Right renal pelvis (tissue), 4 donors: ENCODE results near the gene WDR90. TPM values are rescaled to one million over a fixed set of nuclear protein-coding genes. Genes with fewer than 3 reads are reported as not detected.
"Not testable (repeated sequence)": the region's sequence is repeated elsewhere in the genome, so short reads cannot be mapped to it uniquely, and the experiment has no call there.

Source experiments
- DNase-seq, 4 donors: peaks; one replicate each; pipeline ENCODE4 v3.0.0-alpha.2; 2013; ENCODE audit warnings: low read depth in 4 of 4, low spot score in 3 of 4, missing footprints in 1 of 4
- polyA plus RNA-seq, 4 donors: library from polyadenylated mRNA; unstranded; fragments of 120-200 nt; gene quantifications; one replicate each; pipeline ENCODE4 v1.2.1, GENCODE V29; 2013; ENCODE audit not compliant: insufficient read length in 4 of 4

The WDR90 gene
- polyA plus RNA-seq, 4 donors: 28.1 to 49.7 (median 37.7) TPM

DNA sequence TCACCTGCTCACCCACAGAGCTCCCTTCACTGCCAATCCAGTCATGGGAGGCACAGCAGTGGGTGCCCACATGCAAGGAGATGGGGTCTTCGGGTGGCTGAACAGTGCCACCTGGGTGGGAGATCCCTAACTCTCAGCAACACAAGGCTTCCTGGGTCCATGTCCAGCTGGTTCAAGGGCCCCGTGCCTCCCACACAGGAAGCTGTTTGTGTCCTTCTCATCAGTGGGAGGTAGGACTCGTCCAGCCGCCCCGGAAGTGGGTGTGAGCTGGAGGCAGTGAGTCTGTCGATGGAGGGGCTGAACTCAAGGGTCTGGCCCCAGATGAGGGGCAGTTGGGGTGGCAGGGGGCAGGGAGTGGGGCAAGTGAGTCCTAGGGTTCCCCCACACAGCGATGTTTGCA lies 54.9 kb downstream of the WDR90 start:
- no peak for DNase-seq

DNA sequence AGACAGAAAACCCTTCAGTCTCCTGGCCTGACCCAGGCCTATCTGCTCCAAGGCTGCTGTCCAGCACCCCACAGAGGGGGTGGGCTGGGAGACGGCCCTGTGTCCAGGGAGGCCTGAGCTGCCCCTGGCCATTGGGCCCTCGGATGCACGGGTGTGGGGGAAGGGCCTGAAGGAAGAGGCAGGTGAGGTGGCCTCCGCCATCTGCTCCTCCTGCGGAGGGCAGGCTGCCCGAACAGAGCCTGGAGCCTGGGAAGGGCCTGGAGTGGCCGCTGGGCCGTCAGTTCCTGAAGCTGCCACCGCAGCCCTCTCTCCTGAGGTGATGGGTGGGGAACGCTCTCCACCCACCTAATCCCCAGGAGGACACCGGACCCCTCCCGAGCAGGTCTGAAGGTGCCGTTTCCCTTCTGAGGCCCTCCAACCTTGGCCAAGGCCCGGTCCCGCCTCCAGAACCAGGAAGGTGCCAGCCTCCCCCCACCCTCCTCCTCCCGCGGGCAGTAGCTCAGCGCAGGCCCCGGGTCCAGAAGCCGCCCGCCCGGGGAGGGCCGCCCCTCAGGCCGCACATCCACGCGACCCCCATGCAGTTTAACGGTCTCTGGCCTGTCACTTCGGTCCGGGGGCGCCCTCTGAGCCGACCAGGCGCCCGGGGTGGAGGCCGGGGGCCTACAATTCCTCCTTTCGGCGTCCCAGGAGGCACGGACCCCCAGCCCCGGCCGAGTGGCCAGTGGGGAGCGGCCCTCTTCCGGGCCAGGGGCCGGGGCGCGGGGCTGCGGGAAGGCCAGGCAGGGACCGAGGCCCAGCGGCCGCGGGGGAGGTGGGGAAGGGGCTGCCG lies 55.6 kb downstream of the WDR90 start:
- no peak for DNase-seq

DNA sequence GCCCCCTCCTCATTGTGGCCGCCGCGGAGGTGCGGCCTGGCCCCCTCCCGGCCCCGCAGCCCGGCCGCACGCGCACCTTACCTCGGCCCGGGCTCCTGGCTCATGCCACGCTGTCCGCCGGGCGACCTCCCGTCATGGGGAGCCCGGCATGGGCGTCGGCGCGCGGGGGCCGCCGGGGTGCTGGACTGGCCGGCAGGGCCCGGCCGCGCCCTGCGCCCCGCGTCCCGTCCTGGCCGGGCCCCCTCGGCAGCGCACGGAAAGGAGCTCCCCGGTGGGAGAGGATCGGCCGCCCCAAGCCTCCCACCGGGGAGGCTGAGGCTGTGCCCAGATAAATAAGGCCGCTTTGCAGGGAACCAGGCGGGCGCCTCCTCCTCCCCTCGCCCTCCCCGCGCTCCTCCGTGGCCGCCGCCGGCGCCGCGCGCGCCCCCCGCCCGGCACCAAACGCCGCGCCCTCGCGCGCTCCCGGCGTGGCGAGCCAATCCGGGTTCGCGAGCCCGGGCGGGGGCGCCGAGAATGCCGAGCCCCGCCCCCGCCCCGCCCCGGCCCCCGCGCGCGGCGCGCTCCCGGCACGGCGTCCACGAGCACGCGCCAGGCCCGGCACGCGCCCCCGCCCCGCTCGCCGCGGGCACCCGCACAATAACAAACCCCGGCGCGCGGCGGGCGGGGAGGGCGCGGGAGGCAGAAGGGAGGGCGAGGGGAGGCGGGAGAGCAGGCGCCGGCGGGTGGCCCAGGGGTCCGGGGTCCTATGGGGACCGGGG lies 56.4 kb downstream of the WDR90 start, which contains the start of gene FBXL16:
Gene FBXL16 (minus strand): TSS at position 371 of the 758 bp plus-strand sequence. CDS start 8,396 bp downstream, outside the sequence.
- DNase-seq: no peak

DNA sequence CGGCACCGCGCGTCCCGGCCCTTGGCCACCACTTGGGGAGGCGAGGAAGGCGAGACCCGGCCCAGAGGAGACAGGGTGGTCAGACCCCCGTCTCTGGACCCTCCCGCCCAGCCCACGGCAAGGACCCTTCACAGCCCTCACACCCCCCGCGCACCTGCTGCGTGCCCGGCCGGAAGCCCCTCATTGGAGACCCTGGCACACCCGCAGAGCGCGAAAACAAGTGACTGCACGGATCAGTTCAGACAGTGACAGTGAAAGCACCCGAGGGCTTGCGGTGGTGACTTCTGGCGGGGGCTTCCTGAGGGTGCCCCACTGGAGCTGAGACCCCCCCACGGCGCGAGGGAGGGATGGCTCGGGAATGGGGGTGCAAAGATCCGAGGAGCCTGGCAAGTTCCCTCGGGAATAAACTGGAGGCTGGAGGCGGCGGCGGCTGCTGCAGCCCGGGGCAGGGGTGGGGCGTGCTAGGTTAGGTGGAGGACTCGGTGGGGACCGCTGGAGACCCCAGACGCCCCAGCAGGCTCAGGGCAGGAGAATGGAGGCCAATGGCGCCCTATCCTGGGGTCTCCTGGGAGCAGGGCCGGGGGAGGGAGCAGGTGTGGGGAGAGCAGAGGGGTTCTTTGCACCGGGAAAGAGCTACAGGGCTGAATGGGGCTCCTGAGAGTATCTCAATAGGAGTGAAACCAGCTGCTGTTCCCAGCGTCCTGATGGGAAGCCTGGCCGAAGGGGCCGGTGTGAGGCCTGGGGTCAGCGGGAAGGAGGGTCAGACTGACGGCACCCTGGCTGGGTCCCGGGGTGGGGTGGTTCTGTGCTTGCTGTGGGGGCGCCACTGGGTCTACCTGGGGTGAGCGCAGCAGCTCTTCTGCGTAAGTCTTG lies 57.3 kb downstream of the WDR90 start:
- no peak for DNase-seq

DNA sequence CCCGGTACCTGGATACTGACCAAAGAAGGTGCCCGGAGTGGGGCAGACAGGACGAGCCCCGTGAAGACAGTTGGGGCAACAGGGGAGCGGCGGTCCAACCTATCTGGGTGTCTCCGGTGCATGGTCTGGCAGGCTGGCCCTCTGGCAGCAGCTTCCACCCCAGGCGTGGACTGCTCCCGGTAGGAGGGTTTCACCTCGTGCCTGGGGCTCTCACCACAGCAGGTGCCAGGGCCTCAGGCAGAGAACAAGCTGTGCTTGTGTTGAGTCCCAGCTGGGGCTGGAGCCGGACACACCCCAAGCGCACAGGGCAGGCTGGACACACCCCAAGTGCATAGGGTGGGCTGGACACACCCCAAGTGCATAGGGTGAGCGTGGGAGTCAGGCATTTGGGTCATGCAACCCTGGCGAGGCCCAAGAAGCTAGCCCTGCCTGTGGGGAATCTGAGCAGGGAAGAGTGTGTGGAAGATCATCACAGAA lies 57.9 kb downstream of the WDR90 start:
- no peak for DNase-seq

DNA sequence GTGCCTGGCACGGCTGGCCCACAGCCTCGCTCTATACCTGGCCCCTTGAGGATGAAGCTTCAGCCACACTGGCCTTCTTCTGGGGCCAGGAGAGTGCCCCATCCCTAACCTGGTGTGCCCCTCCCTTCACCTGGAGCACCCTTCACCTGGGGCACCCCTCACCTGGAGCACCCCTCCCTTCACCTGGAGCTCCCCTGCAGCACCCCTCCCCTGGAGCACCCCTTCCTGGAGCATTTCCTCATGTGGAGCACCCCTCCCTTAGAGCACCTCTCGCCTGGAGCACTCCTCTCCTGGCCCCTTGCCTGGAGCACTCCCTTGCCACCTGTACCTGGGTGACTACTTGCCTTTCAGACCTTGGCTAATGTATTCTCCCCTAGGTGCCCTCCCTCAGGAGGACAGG lies 58.9 kb downstream of the WDR90 start:
- DNase-seq: no peak

DNA sequence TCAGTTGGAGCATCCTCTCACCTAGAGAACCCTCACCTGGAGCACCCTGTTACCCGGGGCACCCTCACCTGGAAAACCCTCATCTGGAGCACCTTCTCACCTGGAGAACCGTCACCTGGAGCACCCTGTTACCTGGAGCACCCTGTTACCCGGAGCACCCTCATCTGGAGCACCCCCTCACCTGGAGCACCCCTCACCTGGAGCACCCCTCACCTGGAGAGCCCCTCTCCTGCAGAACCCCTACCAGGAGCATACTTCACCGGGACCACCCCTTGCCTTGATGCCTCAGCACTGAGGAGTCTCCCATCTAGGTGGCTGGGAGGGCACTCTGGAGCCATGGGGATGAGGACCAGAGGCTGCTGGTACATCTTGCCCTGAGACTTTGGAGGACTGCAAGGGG lies 59.8 kb downstream of the WDR90 start:
- no peak for DNase-seq

- no peak for DNase-seq
Measured at GRCh38 chr16:709566-710499, 60.7 kb downstream of the WDR90 start.

GRCh38 chr16:710500-711075 lies 61.4 kb downstream of the WDR90 start:
- no peak for DNase-seq

DNA sequence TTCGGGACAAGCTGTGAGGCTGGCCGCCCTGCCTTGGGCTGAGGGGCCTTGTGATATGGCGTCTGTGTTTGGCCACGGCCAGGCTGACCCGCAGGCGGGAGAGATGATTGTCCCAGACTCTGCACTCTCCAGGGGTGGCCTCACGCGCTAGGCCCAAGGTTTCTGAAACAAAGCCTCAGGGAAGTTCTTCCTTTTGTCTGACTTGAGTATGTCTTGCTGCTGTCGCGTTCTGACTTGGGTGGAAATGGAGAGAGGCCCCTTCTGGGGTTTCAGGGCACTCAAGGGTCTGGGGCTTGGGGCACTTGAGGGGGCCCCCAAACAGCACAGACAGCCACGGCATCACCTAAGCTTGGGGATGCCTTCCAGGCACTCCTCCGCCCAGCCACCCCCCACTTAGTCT lies 61.9 kb downstream of the WDR90 start:
- no peak for DNase-seq

DNA sequence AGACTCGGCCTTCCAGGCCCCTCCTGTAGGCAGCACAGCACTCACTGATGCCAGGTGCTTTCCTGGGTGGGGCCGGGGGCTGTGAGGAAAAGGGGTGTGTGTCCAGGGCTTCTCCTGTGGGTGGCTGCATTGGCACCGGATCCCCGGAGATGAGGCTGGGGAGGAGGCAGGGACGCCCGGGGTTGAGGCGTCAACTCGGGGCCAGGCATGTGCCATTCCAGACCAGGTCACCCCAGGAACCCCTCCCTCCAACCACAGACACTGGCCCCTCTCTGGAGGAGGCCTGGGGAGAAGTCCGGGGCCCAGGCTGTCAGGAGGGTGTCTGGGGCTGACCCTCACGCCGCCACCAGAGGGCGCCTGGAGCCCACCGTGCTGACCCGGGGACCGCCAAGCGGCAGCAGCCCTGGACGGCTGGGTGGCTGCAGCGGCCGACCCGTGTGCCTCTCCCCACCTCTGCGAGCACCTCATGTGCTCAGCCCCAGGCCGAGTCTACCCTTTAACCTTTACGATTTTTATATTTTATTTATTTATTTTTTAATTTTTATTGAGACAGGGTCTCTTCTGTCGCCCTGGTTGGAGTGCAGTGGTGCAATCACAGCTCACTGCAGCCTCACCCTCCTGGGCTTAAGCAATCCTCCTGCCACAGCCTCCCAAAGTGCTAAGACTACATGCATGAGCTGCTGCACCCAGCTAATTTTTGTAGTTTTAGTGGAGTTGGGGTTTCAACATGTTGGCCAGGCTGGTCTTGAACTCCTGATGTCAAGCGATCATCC lies 62.6 kb downstream of the WDR90 start:
- no peak for DNase-seq

DNA sequence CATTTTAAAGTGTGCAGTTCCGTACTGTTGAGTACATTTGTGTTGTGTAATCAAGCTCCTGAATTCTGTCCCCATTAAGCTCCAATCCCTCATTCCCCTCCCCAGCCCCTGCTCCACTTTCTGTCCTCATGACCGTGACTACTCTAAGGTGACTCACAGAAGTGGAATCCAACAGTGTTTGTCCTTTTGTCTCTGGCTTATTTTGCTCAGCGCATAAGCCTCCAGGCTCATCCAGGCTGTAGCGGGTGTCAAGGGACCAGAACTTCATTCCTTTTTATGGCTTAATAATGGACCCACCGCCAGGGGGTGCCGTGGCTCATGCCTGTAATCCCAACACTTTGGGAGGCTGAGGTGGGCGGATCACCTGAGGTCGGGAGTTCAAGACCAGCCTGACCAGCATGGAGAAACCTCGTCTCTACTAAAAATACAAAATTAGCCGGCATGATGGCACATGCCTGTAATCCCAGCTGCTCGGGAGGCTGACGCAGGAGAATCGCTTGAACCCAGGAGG lies 63.6 kb downstream of the WDR90 start:
- DNase-seq: not testable (repeated sequence)

DNA sequence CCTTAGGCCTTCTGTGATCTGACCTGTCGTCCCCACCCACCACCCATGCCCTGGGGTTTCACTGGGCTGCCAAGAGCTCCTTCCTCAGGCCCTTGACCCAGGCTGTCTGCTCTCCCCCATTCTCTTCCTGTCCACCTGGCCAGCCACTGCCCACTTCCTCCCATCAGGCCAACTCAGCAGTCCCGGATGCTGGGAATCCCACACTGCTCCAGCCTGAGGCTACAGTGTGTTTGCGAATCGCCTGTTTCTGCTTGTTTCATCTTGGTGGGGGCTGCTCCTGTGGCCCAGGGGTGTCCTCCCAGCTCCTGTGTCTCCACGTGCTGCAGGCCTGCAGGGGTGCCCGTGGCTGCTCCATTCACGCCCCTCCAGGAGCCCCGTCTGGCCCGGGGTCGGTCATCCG lies 64.9 kb downstream of the WDR90 start:
- DNase-seq: no peak

DNA sequence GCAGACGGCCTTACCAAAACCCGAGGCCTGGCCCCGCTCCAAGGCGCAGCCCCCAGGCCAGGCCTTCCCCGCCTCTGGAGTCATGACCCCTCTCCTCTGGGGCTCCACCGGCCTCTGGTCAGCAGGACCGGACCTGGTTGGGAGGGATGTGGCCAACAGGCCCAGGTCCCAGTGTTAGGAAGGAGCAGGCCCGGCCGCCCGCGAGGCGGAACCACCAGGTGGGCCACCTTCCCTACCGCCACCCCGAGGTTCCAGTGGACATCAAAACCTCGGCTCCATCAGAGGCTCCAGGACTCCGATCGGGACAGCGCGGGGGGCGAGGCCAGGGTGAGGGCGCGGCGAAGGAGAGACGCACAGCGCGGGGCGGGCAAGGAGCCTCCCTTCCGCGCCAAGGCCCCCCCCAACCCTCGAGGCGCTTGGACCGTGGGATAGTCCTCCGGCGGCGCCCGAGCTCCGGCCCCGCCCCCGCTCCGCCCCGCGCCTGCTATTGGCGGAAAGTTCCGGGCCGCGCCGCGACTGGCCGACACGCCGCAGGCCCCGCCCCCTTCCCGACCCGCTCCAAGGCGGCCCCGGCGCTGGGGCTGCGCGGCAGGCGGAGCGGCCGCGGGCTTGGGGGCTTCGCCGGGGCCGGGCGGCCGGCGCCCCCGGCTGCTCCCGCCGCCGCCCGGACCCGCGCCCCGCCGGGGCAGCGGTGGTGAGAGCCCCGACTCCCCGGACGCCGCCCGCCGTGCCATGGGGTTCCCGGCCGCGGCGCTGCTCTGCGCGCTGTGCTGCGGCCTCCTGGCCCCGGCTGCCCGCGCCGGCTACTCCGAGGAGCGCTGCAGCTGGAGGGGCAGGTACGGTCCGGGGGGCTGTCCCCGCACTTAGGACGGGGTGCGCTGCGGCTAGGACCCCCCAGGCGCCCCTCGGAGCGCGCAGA lies 65.7 kb downstream of the WDR90 start, which contains the start of gene METRN:
Gene METRN (plus strand): TSS at position 561 of the 919 bp plus-strand sequence. CDS start 172 bp downstream, at position 733.
- peak in 3 of 4 donors; percentile 70 to 79 (median 72) for DNase-seq

GRCh38 chr16:715477-716199 lies 66.5 kb downstream of the WDR90 start:
- DNase-seq: no peak

DNA sequence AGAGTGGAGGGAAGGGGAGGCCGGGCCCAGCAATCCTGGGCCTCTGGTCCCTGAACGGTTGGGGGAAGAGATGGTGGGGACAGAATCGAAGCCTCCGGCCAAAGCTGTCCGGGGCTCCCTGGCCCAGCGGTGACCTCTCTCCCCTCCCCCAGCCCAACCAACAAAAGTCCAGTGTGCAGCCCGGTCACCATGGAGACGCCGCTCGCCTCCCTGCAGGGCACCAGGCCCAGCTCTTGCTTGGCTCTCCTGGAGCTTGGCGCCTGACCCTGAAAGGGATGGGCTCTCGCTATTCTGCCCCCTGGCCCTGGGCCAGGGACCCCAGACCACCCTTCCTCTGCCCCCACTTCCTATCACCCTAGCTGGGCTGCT lies 67.0 kb downstream of the WDR90 start:
- no peak for DNase-seq
